K562 (cell line): Measurements from ENCODE around the gene DUSP3.

Experiments used
- CREB1 ChIP-seq, 2 experiments: sonication (generic) in 1 of 2; formaldehyde crosslinking in 1 of 2; IDR thresholded peaks; 2 replicates each; pipeline versions ENCODE4 v1.6.1 to v1.8.0; 2012 to 2022; ENCODE audit warnings: inconsistent platforms in 1 of 2, mild to moderate bottlenecking in 1 of 2, missing genetic modification reagents in 1 of 2, moderate library complexity in 1 of 2
- MYNN ChIP-seq, 2 experiments: sonication (generic); formaldehyde crosslinking in 1 of 2; IDR thresholded peaks; 2 replicates each; pipeline versions ENCODE4 v1.5.0 to v1.6.1; 2016 to 2020; ENCODE audit warnings: antibody characterized with exemption in 1 of 2, missing genetic modification reagents in 1 of 2

DNA sequence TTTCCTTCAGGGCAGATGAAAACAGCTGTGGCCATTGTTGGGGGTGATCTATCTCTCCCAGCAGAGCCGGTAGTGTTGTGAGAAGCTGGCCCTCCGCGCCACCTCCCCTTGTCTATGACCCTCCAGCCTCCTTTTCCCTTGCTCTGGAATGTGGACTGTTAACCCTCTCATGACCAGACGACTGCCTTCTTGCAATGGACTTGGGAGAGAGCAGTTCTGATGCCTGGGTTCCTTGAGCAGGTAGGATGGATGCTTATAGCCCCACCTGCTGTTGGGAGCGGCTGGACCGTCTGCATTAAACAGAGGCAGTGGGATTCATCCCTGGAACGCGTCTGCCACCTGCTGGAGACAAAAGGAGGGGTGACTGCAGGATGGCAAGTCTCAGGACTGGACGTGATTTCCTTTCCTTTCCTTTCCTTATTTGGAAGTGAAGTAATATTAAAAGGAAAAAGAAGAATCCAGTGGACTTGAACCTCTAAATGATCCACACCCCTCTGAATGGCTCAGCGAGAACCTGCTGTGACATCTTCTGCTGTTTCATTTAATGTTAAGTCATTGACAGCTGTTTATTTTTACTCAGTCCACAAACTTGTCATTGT, 18.4 kb downstream of the DUSP3 start:
- no peak for TF ChIP-seq MYNN (IDR thresholded peaks at IDR 0.05)
- TF ChIP-seq MYNN (CRISPR knock-in tag; IDR thresholded peaks at IDR 0.05): no peak
- TF ChIP-seq CREB1 (IDR thresholded peaks at IDR 0.05): no peak
- TF ChIP-seq CREB1 (CRISPR knock-in tag; IDR thresholded peaks at IDR 0.05): no peak
